ENCODE measurements around the gene HSPA12B. TPM values are rescaled to one million over a fixed set of nuclear protein-coding genes. Genes with fewer than 3 reads are reported as not detected.

HSPA12B gene
- total RNA-seq, 4 donors from 2014 or later = 0.75 to 4.1 (median 2.7) TPM

- in situ Hi-C loops (cut with MboI; ENCODE audit: low pct_ligation_motif_present in 1 of 4, low pct_unique_long_range_greater_than_20kb in 1 of 4, low sequenced_read_pairs in 3 of 4) = no loop called here
- Histone ChIP-seq H3K27me3 (peaks cover 6% of the 10 kb centered on the region), H3K36me3 (no peaks in the 10 kb centered on the region), H3K4me1 (no peaks in the 10 kb centered on the region), H3K27ac (no peak overlapping the region), H3K4me3 (no peak overlapping the region), H3K9me3 (no peaks in the 10 kb centered on the region)
- DNase-seq = no peak
- TF ChIP-seq EP300 (IDR thresholded peaks at IDR 0.05; ENCODE audit: low read depth) = no peak
- TF ChIP-seq POLR2AphosphoS5 (IDR thresholded peaks at IDR 0.05) = no peak
- no peak for TF ChIP-seq CTCF (IDR thresholded peaks at IDR 0.05)
- no peak for TF ChIP-seq POLR2A (IDR thresholded peaks at IDR 0.05)
- intact Hi-C loops (cut with DNase I; ENCODE audit: low total_unique reads) = no loop called here
- 36 to 57% methylated on average over 6 of the region's 6 CpGs for WGBS, 2 donors (ENCODE audit: low coverage in 1 of 2)
Observed at GRCh38 chr20:3720626-3721025, 11.9 kb upstream of the HSPA12B start.

GRCh38 chr20:3721912-3722311 lies 10.6 kb upstream of the HSPA12B start:
- Histone ChIP-seq H3K27me3 (peaks cover 18% of the 10 kb centered on the region), H3K9me3 (no peaks in the 10 kb centered on the region), H3K4me1 (no peaks in the 10 kb centered on the region), H3K36me3 (no peaks in the 10 kb centered on the region), H3K27ac (no peak overlapping the region), H3K4me3 (no peak overlapping the region)
- in situ Hi-C loops (cut with MboI; ENCODE audit: low pct_ligation_motif_present in 1 of 4, low pct_unique_long_range_greater_than_20kb in 1 of 4, low sequenced_read_pairs in 3 of 4) = no loop called here
- intact Hi-C loops (cut with DNase I; ENCODE audit: low total_unique reads) = no loop called here
- TF ChIP-seq EP300 (IDR thresholded peaks at IDR 0.05; ENCODE audit: low read depth) = no peak
- TF ChIP-seq POLR2A (IDR thresholded peaks at IDR 0.05) = no peak
- TF ChIP-seq CTCF (IDR thresholded peaks at IDR 0.05) = no peak
- TF ChIP-seq POLR2AphosphoS5 (IDR thresholded peaks at IDR 0.05) = no peak
- DNase-seq = no peak
- 72 to 83% methylated on average over 4 of the region's 4 CpGs for WGBS, 2 donors (ENCODE audit: low coverage in 1 of 2)

GRCh38 chr20:3723284-3723683 lies 9.2 kb upstream of the HSPA12B start:
- intact Hi-C loops (cut with DNase I; ENCODE audit: low total_unique reads) (no loop called here), in situ Hi-C loops (cut with MboI; ENCODE audit: low pct_ligation_motif_present in 1 of 4, low pct_unique_long_range_greater_than_20kb in 1 of 4, low sequenced_read_pairs in 3 of 4) (no loop called here)
- no peak for DNase-seq
- no peak overlapping the region for H3K27ac ChIP-seq
- H3K27me3 ChIP-seq = peaks cover 25% of the 10 kb centered on the region
- 85 to 100% methylated on average over 2 to 8 of the region's 8 CpGs for WGBS, 2 donors (ENCODE audit: low coverage in 1 of 2)
- H3K4me3 ChIP-seq = no peak overlapping the region
- H3K4me1 ChIP-seq = no peaks in the 10 kb centered on the region
- TF ChIP-seq POLR2AphosphoS5 (IDR thresholded peaks at IDR 0.05) = no peak
- no peak for TF ChIP-seq EP300 (IDR thresholded peaks at IDR 0.05; ENCODE audit: low read depth)
- TF ChIP-seq CTCF (IDR thresholded peaks at IDR 0.05) = no peak
- no peak for TF ChIP-seq POLR2A (IDR thresholded peaks at IDR 0.05)
- no peaks in the 10 kb centered on the region for H3K9me3 ChIP-seq
- H3K36me3 ChIP-seq = no peaks in the 10 kb centered on the region

- no peak for TF ChIP-seq POLR2AphosphoS5 (IDR thresholded peaks at IDR 0.05)
- TF ChIP-seq POLR2A (IDR thresholded peaks at IDR 0.05) = no peak
- TF ChIP-seq EP300 (IDR thresholded peaks at IDR 0.05; ENCODE audit: low read depth) = no peak
- no peak for TF ChIP-seq CTCF (IDR thresholded peaks at IDR 0.05)
- Histone ChIP-seq H3K9me3 (no peaks in the 10 kb centered on the region), H3K36me3 (no peaks in the 10 kb centered on the region), H3K27me3 (peaks cover 20% of the 10 kb centered on the region), H3K4me3 (no peak overlapping the region), H3K4me1 (no peaks in the 10 kb centered on the region), H3K27ac (no peak overlapping the region)
- intact Hi-C loops (cut with DNase I; ENCODE audit: low total_unique reads) = no loop called here
- no peak for DNase-seq
- 59 to 67% methylated on average over 3 to 4 of the region's 4 CpGs for WGBS, 2 donors (ENCODE audit: low coverage in 1 of 2)
- in situ Hi-C loops (cut with MboI; ENCODE audit: low pct_ligation_motif_present in 1 of 4, low pct_unique_long_range_greater_than_20kb in 1 of 4, low sequenced_read_pairs in 3 of 4) = no loop called here
Observed at GRCh38 chr20:3724356-3724755, 8.1 kb upstream of the HSPA12B start.
